Osteoblast (primary cell): ENCODE measurements around the gene ARHGEF11. TPM values are rescaled to one million over a fixed set of nuclear protein-coding genes. Genes with fewer than 3 reads are reported as not detected.

ENCODE experiments used
- DNase-seq: peaks from one replicate; pipeline ENCODE4 v3.0.0; 2011; ENCODE audit warnings: low spot score, mixed read lengths; ENCODE audit not compliant: insufficient read length; ENCODE audit errors: missing footprints
- H2AFZ ChIP-seq: 2 replicates; pipeline ENCODE4 v1.6.0; 2011; ENCODE audit warnings: mild to moderate bottlenecking, low read length
- H3K27ac ChIP-seq: 2 replicates; pipeline ENCODE4 v1.5.1; 2011; ENCODE audit warnings: mild to moderate bottlenecking, low read depth, low read length, moderate library complexity
- H3K27me3 ChIP-seq: 2 replicates; pipeline ENCODE4 v1.6.0; 2012; ENCODE audit warnings: mild to moderate bottlenecking, control low read depth, inconsistent platforms, low read length, moderate library complexity; ENCODE audit not compliant: insufficient read depth
- H3K36me3 ChIP-seq: 2 replicates; pipeline ENCODE4 v1.5.1; 2011; ENCODE audit warnings: mild to moderate bottlenecking, low read length, control low read depth, moderate library complexity; ENCODE audit not compliant: insufficient read depth
- H3K4me1 ChIP-seq: 2 replicates; pipeline ENCODE4 v1.5.1; 2011; ENCODE audit warnings: mild to moderate bottlenecking, low read length, control low read depth, moderate library complexity; ENCODE audit not compliant: insufficient read depth
- H3K4me2 ChIP-seq: 2 replicates; pipeline ENCODE4 v1.6.0; 2011; ENCODE audit warnings: mild to moderate bottlenecking, low read length; ENCODE audit not compliant: insufficient read depth
- H3K4me3 ChIP-seq: fragments of 200-600 bp; sonication (generic); 3 replicates; pipeline ENCODE4 v1.5.1; 2012; ENCODE audit warnings: mild to moderate bottlenecking, low read length, inconsistent platforms; ENCODE audit not compliant: insufficient read depth
- H3K79me2 ChIP-seq: 2 replicates; pipeline ENCODE4 v1.6.0; 2012; ENCODE audit warnings: mild to moderate bottlenecking, low read length, control low read depth, inconsistent platforms; ENCODE audit not compliant: insufficient read depth
- H3K9me3 ChIP-seq: 2 replicates; pipeline ENCODE4 v1.5.1; 2011; ENCODE audit warnings: low read depth, low read length, control low read depth
- H4K20me1 ChIP-seq: 2 replicates; pipeline ENCODE4 v1.6.0; 2012; ENCODE audit warnings: mild to moderate bottlenecking, low read length, control low read depth; ENCODE audit not compliant: insufficient read depth
- CTCF ChIP-seq: IDR thresholded peaks from 2 replicates; pipeline ENCODE4 v1.5.1; 2011; ENCODE audit warnings: mild to moderate bottlenecking, low read depth, low read length, moderate library complexity; ENCODE audit errors: extremely low read depth
- total RNA-seq: library from RNA; depleted of rRNA; stranded (reverse); fragments of >200 nt; gene quantifications from 2 replicates; pipeline ENCODE4 v1.2.3, GENCODE V29; 2012

Gene ARHGEF11, protein sequence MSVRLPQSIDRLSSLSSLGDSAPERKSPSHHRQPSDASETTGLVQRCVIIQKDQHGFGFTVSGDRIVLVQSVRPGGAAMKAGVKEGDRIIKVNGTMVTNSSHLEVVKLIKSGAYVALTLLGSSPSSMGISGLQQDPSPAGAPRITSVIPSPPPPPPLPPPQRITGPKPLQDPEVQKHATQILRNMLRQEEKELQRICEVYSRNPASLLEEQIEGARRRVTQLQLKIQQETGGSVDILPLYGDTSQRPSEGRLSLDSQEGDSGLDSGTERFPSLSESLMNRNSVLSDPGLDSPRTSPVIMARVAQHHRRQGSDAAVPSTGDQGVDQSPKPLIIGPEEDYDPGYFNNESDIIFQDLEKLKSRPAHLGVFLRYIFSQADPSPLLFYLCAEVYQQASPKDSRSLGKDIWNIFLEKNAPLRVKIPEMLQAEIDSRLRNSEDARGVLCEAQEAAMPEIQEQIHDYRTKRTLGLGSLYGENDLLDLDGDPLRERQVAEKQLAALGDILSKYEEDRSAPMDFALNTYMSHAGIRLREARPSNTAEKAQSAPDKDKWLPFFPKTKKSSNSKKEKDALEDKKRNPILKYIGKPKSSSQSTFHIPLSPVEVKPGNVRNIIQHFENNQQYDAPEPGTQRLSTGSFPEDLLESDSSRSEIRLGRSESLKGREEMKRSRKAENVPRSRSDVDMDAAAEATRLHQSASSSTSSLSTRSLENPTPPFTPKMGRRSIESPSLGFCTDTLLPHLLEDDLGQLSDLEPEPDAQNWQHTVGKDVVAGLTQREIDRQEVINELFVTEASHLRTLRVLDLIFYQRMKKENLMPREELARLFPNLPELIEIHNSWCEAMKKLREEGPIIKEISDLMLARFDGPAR (N-terminal part only)
- 45.4 and 50.3 TPM in 2 replicates for total RNA-seq

DNA sequence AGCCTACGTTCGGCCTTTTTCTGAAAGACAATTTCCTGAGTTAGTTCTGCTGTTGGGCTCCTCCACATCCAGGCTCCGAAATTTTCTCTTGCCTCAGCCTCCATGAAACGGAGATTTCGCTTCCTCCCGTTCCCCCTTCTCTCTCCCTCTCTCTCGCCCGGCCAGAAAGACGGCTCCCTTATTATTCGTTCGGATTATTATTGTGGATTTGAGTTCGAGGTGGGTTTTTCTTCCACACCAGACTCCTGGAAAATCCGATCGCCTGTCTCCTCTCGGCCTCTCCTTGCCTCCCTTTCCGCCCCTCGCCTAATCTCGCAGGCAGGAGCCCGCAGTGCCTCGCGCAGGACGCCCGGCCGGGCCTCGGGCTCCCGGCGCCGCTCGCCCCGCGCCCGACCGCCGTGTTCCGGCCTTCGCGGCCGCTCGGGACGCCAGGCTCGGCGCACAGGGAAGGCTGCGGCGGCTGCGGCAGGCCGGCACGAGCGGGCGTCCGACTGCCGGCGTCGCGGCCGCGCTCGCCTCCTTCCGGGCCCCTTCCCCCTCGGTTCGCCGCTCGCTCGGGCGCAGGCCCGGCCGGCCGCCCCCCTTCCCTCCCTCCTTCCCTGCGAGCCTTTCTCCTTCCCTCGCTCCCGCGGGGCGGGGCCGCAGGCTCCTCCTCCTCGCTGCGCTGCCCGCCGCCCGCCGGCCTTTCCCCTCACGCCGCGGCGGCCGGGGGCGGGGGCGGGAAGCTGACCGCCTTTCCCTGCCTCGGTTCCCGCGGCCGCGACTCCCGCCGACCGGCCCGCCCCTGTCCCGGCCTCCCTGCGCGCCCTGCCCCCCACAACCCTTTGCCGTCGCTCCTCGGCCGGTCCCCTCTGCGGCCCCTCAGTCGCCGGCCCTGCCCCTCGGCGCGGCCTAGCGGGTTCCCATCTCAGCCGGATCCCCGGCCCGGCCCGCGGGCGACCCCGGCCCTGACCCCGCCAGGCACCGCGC lies at the start of gene ARHGEF11:
TSS of gene ARHGEF11 (minus strand) at position 493 of the 969 bp plus-strand sequence. CDS start 1,412 bp downstream, outside the sequence.
- H3K9me3 ChIP-seq = no peaks in the 10 kb centered on the region
- peaks cover 33% of the 10 kb centered on the region for H4K20me1 ChIP-seq
- H3K36me3 ChIP-seq = no peaks in the 10 kb centered on the region
- H3K4me1 ChIP-seq = peaks cover 23% of the 10 kb centered on the region
- peak within 1 kb of the TSS; percentile 89 for H3K4me2 ChIP-seq
- no peak for TF ChIP-seq CTCF
- H3K27me3 ChIP-seq = peaks cover 7% of the 10 kb centered on the region
- peak within 1 kb of the TSS; percentile 75 for H3K27ac ChIP-seq
- peak within 1 kb of the TSS; percentile 87 for H3K4me3 ChIP-seq
- peak within 1 kb of the TSS; percentile 94 for H2AFZ ChIP-seq
- peaks cover 38% of the 10 kb centered on the region for H3K79me2 ChIP-seq
- peak; percentile 99 for DNase-seq

- H2AFZ ChIP-seq = no peak overlapping the region
- H3K79me2 ChIP-seq = no peaks in the 10 kb centered on the region
- no peaks in the 10 kb centered on the region for H4K20me1 ChIP-seq
- H3K9me3 ChIP-seq = no peaks in the 10 kb centered on the region
- H3K27me3 ChIP-seq = no peaks in the 10 kb centered on the region
- no peak for TF ChIP-seq CTCF
- DNase-seq = no peak
- H3K27ac ChIP-seq = no peak overlapping the region
- H3K4me3 ChIP-seq = no peak overlapping the region
- H3K4me1 ChIP-seq = peaks cover 6% of the 10 kb centered on the region
- no peaks in the 10 kb centered on the region for H3K36me3 ChIP-seq
- H3K4me2 ChIP-seq = no peak overlapping the region
Measured at GRCh38 chr1:157095091-157095490, 49.5 kb upstream of the ARHGEF11 start.

GRCh38 chr1:157092831-157093230 lies 47.3 kb upstream of the ARHGEF11 start:
- no peaks in the 10 kb centered on the region for H3K79me2 ChIP-seq
- H3K27me3 ChIP-seq = no peaks in the 10 kb centered on the region
- peak; percentile 81 for DNase-seq
- no peak overlapping the region for H3K4me3 ChIP-seq
- no peak overlapping the region for H3K4me2 ChIP-seq
- H3K36me3 ChIP-seq = no peaks in the 10 kb centered on the region
- peak overlapping the region; percentile 54 for H2AFZ ChIP-seq
- H3K4me1 ChIP-seq = peaks cover 6% of the 10 kb centered on the region
- no peaks in the 10 kb centered on the region for H4K20me1 ChIP-seq
- no peak overlapping the region for H3K27ac ChIP-seq
- no peaks in the 10 kb centered on the region for H3K9me3 ChIP-seq
- no peak for TF ChIP-seq CTCF
